ENCODE results near the gene EGLN3. TPM values are rescaled to one million over a fixed set of nuclear protein-coding genes. Genes with fewer than 3 reads are reported as not detected.

The EGLN3 gene
- total and polyA plus RNA-seq, 10 of the 15 experiments (the other 5 are each of a cell fraction or from before 2014, with no cell fraction given): 0.42 to 8.1 (median 2.0) TPM

DNA sequence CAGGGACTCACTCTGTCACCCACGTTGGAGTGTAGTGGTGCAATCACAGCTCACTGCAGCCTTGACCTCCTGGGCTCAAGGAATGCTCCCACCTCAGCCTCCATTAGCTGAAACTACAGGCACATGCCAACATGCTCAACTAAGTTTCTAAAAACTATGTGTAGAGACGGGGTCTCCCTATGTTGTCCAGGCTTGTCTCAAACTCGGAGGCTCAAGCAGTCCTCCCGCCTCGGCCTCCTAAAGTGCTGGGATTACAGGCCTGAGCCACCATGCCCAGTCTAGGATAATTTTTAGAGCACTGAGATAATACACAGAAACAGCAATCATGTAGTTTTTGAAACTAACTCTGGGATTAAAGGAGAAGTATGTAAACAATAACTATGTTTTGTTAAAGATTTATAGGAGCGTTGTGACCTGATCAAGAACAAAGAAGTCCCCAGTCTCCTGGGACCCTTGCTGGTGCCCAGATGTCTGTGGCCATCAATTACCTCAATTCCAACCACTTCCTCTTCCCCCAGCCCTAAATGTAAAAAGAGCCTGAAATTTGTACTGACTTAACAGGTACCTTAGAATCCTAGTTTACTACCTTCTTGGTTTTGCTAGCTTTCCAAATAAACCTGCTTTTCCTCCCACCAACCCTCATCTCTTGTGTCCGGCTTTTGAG, 28.9 kb upstream of the EGLN3 start:
- Histone ChIP-seq H3K4me2 (ENCODE audit: control insufficient read depth, insufficient read depth) (no peak overlapping the region), H3K27ac (ENCODE audit: control insufficient read depth, insufficient read depth) (no peak overlapping the region), H3K36me3 (ENCODE audit: control insufficient read depth in 2 of 2, insufficient read depth in 2 of 2, low read length in 1 of 2) (no peaks in the 10 kb centered on the region), H3K9ac (ENCODE audit: control insufficient read depth, insufficient read depth, low read length) (no peak overlapping the region), H3K4me3 (no peak overlapping the region), H2AFZ (ENCODE audit: control insufficient read depth, low read depth, low read length) (no peak overlapping the region), H3K79me2 (ENCODE audit: control insufficient read depth, insufficient read depth, low read length) (no peaks in the 10 kb centered on the region), H4K20me1 (ENCODE audit: control insufficient read depth, insufficient read depth) (no peaks in the 10 kb centered on the region), H3K4me1 (ENCODE audit: control insufficient read depth, insufficient read depth, low read length) (no peaks in the 10 kb centered on the region), H3K27me3 (replicated peaks in 1 of 2; ENCODE audit: control insufficient read depth in 2 of 2, insufficient read depth in 2 of 2, low read length in 1 of 2) (no peaks in the 10 kb centered on the region), H3K9me3 (replicated peaks; ENCODE audit: control insufficient read depth, insufficient read depth, low read length) (no peaks in the 10 kb centered on the region; the same call in 2 of the 3 replicates)
- 46% methylated on average over 7 of the region's 7 CpGs for WGBS (ENCODE audit: insufficient coverage, insufficient replicate concordance, low lambda C conversion rate, missing lambda C conversion rate)
- ChIA-PET POLR2A (interaction anchor here (0.7 to 1.3 kb wide), 6 partner anchors 9 to 25 kb away, joined by 3 to 8 read pairs (median 4); no protein-coding TSS in a partner anchor), CTCF (interaction anchor here (0.7 to 3.0 kb wide), 8 partner anchors 12 to 203 kb away, joined by 3 to 9 read pairs (median 4); no protein-coding TSS in a partner anchor), RAD21 (ENCODE audit: unreplicated experiment) (interaction anchor here (0.6 to 2.6 kb wide), 8 partner anchors 13 to 119 kb away, joined by 3 to 9 read pairs (median 5); no protein-coding TSS in a partner anchor), SMC1A (ENCODE audit: uncharacterized antibody, unreplicated experiment) (interaction anchor here (0.7 to 7.1 kb wide), 12 partner anchors 10 to 137 kb away, joined by 3 to 47 read pairs (median 8); no protein-coding TSS in a partner anchor)
- no TSS peak for BruUV-seq (replicated peaks)
- peak; percentile 43 for DNase-seq (ENCODE audit: low read depth, low spot score)
- no peak for FAIRE-seq
- peak; percentile 78 for ATAC-seq
- in situ Hi-C loops (cut with MboI) (no loop called here), intact Hi-C loops (cut with micrococcal nuclease; ENCODE audit: unreplicated experiment) (loop anchor here (5.0 kb wide), 1 partner anchor 33 kb away; no protein-coding TSS in a partner anchor)
- TF ChIP-seq GABPA (IDR thresholded peaks at IDR 0.05; ENCODE audit: low read depth) (no peak), PAX8 (IDR thresholded peaks at IDR 0.05) (no peak), MYB (IDR thresholded peaks at IDR 0.05; ENCODE audit: borderline replicate concordance, low read depth, low read length) (no peak), SMARCA5 (IDR thresholded peaks at IDR 0.05) (peak; percentile 72), BHLHE40 (IDR thresholded peaks at IDR 0.05; ENCODE audit: borderline replicate concordance in 1 of 2, low read depth in 2 of 2, low read length in 1 of 2) (peak in 1 of 2 experiments; percentile 7; a peak in 1 of 4 replicates), EP300 (IDR thresholded peaks at IDR 0.05; ENCODE audit: borderline replicate concordance in 1 of 2, control insufficient read depth in 1 of 2, low read depth in 2 of 2, low read length in 2 of 2) (peak; percentile 39 to 68; a peak in 2 of 4 replicates), CBFB (IDR thresholded peaks at IDR 0.05; ENCODE audit: low read depth) (no peak), MTA2 (IDR thresholded peaks at IDR 0.05; ENCODE audit: low read depth) (peak; percentile 64; the same call in 1 of the 2 replicates), RBBP5 (conservative IDR thresholded peaks at IDR 0.05) (no peak), IKZF2 (IDR thresholded peaks at IDR 0.05) (peak; percentile 43 to 67; a peak in 3 of 4 replicates), RCOR1 (conservative IDR thresholded peaks at IDR 0.05; ENCODE audit: low read depth, low read length) (no peak), BACH1 (IDR thresholded peaks at IDR 0.05; ENCODE audit: borderline replicate concordance) (no peak), ATF7 (IDR thresholded peaks at IDR 0.05; ENCODE audit: low read depth) (peak; percentile 56), NR2F1 (conservative IDR thresholded peaks at IDR 0.05) (0 out of 2 replicates have a peak, but pooled peaks have one; percentile 21), CHD1 (IDR thresholded peaks at IDR 0.05; ENCODE audit: low read depth, low read length) (no peak), MXI1 (IDR thresholded peaks at IDR 0.05; ENCODE audit: low read depth, low read length) (no peak), CUX1 (IDR thresholded peaks at IDR 0.05; ENCODE audit: insufficient replicate concordance, low read depth, low read length) (no peak), BCL3 (IDR thresholded peaks at IDR 0.05; ENCODE audit: borderline replicate concordance, insufficient read depth, low read depth, low read length, poor library complexity, severe bottlenecking) (no peak)

All from GM12878 (cell line).